Muscle of arm (tissue), 12 donors: Measurements from ENCODE around the gene UGGT1. TPM values are rescaled to one million over a fixed set of nuclear protein-coding genes. Genes with fewer than 3 reads are reported as not detected.

Experiments used
- DNase-seq: peaks from one replicate; pipeline ENCODE4 v3.0.0-alpha.2; 2013
- polyA plus RNA-seq, 12 donors: library from polyadenylated mRNA; unstranded; fragments of 120-200 nt; gene quantifications; one replicate each; pipeline ENCODE4 v1.2.1, GENCODE V29; 2013; ENCODE audit not compliant: insufficient read length in 12 of 12

Gene UGGT1
- polyA plus RNA-seq, 12 donors = 13.6 to 38.3 (median 28.0) TPM; not detected in 1

DNA sequence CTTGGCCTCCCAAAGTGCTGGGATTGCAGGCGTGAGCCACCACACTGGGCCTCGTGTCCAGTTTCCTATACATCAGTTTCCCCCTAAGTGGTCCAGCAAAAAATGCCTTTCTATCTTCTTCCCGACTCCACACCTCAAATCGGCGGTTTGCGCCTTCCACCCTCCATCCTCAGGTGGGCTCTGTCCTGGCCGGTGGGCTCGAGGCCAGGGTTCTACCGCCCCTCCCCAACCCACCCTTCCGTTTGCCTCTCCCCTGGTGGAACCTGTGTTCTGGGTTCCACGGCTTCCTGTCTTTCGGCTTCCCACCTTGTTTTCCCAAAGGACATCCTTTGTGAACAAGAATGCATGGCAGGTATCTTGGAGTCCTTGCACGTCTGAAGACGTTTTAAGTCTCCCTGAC lies 123.3 kb downstream of the UGGT1 start:
- DNase-seq = no peak

DNA sequence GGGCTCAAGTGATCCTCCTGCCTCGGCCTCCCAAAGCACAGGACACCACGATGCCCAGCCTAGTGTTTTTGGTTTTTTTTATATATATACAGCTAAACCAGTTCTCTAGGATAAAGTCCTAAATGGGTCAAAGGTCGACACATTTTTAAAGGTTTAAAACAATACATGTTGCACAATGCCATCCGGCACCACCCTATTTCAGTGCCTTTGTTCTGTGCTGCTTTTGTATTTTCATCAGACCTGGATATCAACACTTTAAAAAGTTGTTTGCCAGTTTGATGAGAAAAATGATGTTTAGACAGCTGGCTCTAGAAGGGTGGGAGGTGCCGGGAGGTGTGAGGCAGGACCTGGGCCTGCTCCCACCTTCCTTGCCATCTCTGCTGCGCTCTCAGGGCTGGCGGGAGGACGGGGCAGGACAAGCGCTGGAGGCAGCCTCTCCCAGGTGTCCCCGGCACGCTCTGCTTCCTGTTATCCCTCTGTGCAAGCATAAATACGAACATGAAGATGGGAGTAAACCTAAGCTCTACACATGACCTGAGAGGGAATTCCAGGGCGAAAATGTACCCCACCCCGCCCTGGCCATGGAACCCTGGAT lies 124.0 kb downstream of the UGGT1 start:
- no peak for DNase-seq

DNA sequence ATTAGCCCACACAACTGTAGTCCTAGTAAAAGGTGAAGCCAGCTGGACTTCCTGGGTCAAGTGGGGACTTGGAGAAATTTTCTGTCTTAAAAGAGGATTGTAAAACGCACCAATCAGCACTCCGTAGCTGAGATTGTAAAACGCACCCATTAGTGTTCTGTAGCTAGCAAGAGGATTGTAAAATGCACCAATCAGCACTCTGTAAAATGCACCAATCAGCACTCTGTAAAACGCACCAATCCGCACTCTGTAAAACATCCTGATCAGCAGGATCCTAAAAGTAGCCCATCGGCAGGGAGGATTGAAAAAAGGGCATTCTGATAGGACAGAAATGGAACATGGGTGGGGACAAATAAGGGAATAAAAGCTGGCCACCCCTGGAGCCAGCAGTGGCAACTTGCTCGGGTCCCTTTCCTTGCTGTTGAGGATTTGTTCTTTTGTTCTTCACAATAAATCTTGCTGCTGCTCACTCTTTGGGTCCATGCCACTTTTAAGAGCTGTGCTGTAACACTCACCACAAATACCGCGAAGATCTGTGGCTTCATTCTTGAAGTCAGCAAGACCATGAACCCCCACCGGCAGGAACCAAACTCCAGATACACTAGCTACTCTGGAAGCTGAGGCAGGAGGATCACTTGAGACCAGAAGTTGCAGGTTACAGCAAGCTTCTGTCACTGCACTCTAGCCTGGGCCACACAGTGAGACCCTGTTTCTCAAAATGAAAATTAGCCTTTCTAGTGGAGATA lies 125.1 kb downstream of the UGGT1 start:
- DNase-seq = no peak

DNA sequence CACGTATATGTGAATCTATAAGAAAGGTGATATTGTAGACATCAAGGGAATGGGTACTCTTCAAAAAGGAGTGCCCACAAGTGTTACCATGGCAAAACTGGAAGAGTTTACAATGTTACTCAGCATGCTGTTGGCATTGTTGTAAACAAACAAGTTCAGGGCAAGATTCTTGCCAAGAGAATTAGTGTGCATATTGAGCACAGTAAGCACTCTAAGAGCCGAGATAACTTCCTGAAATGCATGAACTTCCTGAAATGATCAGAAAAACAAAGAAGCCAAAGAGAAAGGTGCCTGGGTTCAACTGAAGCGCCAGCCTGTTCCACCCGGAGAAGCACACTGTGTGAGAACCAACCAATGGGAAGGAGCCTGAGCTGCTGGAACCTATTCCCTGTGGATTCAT lies 126.7 kb downstream of the UGGT1 start:
- DNase-seq = no peak

DNA sequence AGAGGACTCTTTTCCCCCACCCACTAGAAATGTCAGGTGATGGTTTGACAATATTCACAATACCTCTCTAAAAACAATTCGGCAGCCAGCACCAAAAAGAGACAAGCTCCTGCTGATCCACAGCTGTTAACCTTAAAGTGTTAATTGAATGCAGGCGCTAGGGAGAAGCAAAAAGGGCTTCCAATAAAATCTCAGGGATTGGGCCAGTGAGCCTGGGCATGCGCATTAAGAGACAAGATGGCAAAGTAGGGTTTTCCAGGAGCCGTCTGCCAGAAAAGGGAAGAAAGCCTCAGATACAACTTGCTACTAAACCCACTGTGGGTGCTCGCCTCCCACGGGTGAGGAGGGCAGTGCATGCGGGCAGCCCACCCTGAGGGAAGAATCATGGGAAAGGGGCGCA lies 128.9 kb downstream of the UGGT1 start:
- DNase-seq = no peak

DNA sequence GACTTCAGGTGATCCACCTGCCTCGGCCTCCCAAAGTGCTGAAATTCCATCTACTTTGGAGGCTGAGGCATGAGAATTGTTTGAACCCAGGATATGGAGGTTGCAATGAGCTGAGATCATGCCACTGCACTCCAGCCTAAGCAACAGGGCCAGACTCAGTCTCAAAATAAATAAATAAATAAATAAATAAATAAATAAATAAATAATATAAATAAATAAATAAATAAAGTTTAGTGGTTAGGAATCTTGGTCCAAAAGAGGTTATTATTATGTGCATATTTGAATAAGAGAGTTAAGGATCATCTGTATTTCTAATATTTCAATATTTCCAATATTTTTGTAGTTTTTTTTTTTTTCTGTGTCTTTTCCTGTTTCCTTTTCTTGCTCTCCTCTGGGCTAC lies 136.9 kb downstream of the UGGT1 start:
- DNase-seq = no peak

DNA sequence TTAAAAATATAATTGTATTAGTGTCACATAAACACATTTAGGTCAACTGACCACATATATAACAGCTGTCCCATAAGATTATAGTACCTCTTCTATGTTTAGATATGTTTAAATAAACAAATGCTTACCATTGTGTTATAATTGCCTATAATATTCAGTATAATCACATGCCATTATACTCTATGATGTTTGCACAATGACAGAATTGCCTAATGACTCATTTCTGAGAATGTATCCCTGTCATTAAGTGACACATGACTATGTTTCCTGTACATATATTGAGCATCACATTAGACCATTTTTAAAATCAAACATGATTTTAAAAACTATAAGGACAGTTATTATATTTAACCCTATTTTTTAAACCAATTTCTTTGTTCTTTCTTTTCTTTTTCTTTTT lies 137.9 kb downstream of the UGGT1 start:
- DNase-seq = no peak

DNA sequence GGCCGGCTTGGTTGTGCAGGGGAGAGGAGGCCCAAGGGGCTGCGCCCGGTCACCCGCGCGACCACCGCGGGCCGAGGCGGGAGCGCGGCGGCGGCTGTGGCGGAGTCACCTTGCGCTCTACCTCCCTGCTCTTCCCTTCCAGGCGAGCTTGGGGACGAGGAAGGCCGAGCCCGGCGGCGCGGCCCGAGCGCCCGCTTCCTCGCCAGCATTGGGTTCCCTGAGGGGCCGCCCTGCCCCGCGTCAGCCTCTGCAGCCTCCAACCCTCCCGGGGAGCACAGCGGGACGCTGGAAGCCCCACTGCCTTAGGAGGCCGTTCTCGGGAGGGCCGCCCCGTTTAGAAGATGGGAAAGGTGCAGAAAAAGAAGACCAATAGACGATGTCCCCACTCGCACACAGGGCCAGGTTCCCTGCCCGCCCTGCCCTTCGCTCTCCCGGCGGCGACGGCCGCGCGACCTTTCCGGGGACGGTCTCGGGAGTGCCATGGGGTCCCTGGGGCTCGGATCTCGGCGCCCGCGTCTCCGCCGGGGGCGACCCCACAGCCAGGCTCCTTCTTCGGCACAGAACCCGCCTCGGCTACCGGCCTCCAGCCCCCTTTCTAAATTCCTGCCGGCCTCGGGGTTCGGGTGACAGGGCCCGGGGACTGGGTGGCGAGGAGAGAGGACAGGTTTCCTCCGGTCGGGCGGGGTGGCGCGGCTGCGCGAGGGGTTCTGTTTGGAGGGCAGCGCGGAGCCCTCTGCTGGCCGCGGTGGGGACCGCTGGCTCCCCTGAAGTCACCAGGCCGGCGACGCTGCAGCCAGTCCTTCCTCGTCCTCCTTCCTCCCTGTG lies 142.2 kb downstream of the UGGT1 start:
- peak; percentile 80 for DNase-seq

DNA sequence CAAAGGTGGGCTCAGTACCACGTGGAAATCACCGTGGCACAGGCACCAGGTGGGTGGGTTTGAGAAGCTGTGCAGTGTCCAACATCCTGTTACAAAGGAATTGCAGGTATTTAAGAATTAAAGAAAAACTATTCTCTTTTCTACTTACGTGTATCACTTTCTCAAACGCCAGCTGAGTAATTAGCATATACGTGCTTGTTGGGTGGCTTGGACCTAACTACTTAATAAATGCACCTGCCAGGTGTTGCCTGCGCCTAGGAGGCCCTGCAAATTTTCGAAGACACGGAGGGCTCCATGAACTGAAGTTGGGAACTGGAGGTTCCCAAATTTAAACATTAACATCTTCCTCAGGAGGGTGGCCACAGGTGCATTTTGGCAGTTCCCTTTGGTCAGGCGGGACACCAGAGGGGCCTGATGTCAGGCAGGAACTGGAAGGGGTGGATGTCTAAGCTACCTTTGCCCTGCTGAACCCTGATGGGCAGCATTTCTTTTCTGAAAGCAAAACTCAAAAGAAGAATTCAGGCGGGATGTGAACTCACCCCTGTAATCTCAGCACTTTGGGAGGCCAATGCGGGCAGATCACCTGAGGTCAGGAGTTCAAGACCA lies 142.9 kb downstream of the UGGT1 start:
- DNase-seq = no peak

DNA sequence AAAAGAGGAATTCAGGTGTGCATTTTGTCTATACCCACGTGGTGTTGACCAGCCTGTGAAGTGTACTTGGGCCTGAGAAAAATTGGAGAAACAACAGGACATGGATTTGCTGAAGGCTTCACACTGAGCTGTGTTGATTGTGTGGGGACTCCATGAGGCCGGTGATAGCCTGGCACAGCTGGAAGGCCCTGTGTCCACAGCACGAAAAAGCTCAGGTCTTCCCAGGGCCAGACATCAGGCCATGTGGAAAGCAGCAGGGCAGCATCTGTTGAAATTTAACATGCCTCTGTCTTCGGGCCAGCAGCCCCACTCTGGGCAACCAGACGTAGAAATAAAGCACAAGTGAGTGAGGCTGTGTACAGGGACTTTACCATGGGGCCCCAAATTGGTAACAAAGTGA lies 143.6 kb downstream of the UGGT1 start:
- no peak for DNase-seq

DNA sequence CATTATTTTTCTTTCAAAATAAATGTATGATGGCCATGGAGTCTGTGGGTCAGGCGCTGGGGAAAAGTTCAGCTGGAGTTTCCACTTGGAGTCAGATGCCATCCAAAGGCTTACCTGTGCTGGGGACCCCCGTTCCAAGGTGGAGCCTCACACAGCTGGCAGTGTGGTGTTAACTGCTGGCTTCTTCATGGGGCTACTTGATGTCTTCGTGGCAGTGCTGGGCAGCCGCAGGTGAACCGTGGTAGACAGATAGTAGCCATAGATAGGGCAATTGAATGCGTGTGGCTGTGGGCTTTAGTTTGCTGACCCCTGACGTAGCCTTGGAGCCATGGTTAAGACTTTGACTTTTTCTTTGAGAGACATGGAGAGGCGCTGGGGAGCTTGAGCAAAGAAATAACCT lies 144.6 kb downstream of the UGGT1 start:
- no peak for DNase-seq

DNA sequence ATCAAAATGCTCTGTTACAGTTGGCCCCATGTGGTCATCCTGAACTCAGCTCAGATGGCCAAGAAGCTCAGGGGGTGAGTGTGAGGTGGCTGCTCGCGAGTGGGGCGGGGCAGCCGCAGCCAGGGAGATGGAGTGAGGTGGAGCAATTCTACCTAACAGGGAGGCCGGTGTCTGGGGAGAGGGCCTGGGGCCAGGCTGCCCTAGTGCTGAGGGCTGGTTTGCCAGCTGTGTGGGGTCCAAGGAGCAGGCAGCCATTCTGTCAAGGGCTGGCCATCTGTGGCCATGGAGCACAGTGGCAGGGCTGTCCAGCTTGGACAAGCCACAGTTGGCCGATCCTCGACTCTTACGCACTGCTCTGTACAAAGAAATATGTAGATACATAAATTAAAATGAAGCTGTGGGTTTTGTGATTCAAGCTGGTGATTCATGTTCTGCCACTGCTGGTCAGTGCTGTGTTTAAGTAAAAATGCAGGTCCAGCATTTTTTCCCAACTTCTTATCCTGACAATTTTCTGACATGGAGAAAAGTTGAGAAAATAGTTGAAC lies 145.6 kb downstream of the UGGT1 start:
- DNase-seq = no peak

DNA sequence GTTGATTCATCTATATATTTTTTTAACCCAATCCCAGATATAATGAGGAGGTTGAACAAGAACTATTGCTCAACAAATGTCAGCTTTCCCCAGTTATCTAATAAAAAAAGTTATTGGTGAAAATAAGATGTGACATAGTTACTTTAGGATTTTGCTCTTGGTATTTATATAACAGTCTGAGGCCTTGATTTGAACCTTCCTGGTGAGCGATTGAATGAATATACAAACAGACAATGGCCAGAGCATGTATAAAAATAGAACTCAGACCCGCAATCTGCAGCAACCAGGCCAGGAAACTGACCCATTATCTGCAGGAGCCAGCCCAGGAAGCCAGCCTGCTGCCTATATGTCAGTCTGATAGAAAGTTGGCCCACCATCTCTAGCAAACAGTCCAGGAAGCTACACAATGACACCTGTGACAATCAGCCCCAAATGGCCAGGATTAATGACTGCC lies 146.1 kb downstream of the UGGT1 start:
- no peak for DNase-seq

DNA sequence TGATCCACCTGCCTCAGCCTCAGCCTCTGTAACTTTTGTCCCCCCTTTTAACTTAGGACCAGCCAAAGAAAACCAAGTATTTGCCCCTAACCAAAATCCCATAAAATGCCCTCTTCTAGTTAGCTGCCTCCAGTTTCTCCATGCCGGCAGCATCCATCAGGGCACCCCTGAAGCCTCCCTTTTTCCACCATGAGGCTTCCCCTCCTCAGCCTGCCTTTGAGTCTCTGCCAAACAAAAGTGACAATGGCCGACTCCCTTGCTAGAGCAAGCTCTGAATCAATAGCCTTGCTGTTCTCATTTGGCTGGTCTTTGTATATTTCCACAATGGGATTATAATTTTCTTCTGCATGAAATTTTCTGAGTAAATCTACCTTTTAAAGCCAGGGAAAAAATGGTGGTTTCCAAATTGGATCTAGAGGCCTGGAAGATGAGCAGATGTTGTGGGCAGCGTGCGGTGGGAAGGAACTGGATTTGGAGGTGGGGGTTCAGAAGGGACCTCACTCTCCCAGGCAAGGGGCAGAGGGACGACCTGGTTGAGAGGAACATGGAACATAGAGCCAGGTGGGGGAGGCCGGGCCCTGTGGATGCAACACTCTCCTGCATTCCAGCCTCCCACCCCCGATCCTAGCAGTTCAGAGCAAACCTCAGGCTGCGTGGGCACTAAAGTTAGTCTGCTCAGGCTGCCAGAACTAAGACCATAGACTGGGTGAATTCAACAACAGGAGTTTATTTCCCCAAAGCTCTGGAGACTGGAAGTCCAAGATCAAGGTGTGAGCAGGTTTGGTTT lies 147.1 kb downstream of the UGGT1 start:
- no peak for DNase-seq

DNA sequence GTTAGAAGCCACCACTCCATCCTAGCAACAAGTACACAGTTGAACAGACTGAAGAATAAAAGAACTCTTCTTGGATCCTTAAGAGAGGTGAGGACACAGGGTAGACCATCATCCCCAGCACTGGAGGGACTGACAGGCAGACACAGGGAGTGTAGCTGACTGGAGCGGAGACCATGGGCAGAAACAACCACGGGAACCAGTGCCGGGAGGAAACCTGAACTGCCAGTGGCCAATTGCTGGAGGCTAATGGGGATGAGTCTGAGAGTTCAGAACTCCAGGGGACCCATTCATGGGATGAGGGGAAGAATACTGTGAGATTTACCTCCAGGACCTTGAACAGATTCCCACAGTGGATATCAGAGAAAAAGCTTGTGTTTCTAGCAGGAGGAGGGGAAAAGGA lies 150.9 kb downstream of the UGGT1 start:
- DNase-seq = no peak

Other genes starting within 250 kb of the UGGT1 start
- gene POLR2D, start 233.0 kb upstream of the UGGT1 start, polyA plus RNA-seq = 10 to 100 TPM in 11 of 12 donors, not detected in 1; 28.4 to 53.6 (median 47.0) TPM
- 10 to 100 TPM in 10 of 12 donors, 1 to 10 TPM in 1, not detected in 1; 8.7 to 18.8 (median 16.7) TPM for gene AMMECR1L, start 205.2 kb upstream of the UGGT1 start, polyA plus RNA-seq
- 10 to 100 TPM in 11 of 12 donors, not detected in 1; 11.3 to 25.7 (median 14.3) TPM for gene SAP130, start 63.1 kb upstream of the UGGT1 start, polyA plus RNA-seq
- gene HS6ST1, start 227.7 kb downstream of the UGGT1 start, polyA plus RNA-seq = 10 to 100 TPM in 11 of 12 donors, not detected in 1; 19.2 to 51.3 (median 25.5) TPM